Right atrium auricular region (tissue), 2 donors: ENCODE results near the gene PAQR4. TPM values are rescaled to one million over a fixed set of nuclear protein-coding genes. Genes with fewer than 3 reads are reported as not detected.
A peak's percentile ranks its signal among the peaks of the same experiment; 100 is the strongest.

Experiments used
- DNase-seq: peaks from one replicate; pipeline ENCODE4 v3.0.0-alpha.2; 2019; ENCODE audit warnings: low spot score
- H3K27ac ChIP-seq, 2 donors: fragments of 200-600 bp; sonication (generic); 1 replicate in 1 of 2; 2 replicates in 1 of 2; pipeline ENCODE4 v1.5.1; 2016 to 2019
- H3K27me3 ChIP-seq, 2 donors: fragments of 200-600 bp; sonication (generic); one replicate each; pipeline versions ENCODE4 v1.5.1 to v1.6.0; 2017 to 2019
- H3K36me3 ChIP-seq: fragments of 200-600 bp; sonication (generic); one replicate; pipeline ENCODE4 v1.5.1; 2016
- H3K4me1 ChIP-seq, 2 donors: fragments of 200-600 bp; sonication (generic); one replicate each; pipeline versions ENCODE4 v1.5.1 to v1.6.0; 2017 to 2019
- H3K4me3 ChIP-seq, 2 donors: fragments of 200-600 bp; sonication (generic); 1 replicate in 1 of 2; 2 replicates in 1 of 2; pipeline ENCODE4 v1.5.1; 2017 to 2019; ENCODE audit warnings: mild to moderate bottlenecking in 1 of 2, moderate library complexity in 1 of 2
- H3K9me3 ChIP-seq, 2 donors: fragments of 200-600 bp; sonication (generic); one replicate each; pipeline ENCODE4 v1.5.1; 2019
- total RNA-seq, 2 donors: library from RNA; depleted of rRNA; stranded (reverse); fragments of >200 nt; gene quantifications; one replicate each; pipeline ENCODE4 v1.1.0, GENCODE V29; 2016
- TF ChIP-seq, protein P1 (sequence below), 2 donors: fragments of 200-600 bp; sonication (generic); IDR thresholded peaks; one replicate each; pipeline ENCODE4 v1.5.1; 2019; ENCODE audit warnings: antibody characterized with exemption in 2 of 2

Gene PAQR4
- total RNA-seq, 2 donors from 2014 or later: 4.7 to 5.9 TPM

DNA sequence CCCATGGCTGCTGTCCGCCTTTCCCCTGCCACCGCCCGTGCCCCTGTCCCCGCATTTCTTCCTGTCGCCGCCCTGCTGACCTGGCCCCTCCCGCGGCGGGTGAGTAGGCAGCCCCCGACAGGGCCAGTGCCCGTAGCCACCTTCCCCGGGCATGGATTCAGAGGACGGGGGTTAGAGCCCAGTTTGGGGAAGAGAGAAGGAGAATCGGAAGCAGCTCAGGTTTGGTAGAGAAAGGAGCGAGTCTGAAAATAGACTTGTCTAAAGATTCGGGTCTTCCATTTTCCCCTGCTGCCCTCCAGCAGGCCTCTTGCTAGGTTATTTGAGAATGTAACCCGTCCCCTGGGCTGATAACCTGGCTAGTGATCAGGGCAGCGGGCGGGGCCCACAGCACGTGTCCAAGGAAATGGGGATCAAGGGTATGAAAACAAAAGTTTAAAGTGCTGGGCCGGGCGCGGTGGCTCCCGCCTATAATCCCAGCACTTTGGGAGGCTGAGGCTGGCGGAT, 35.7 kb downstream of the PAQR4 start:
- Histone ChIP-seq H3K27ac (peak overlapping the region in 1 of 2 donors; percentile 51), H3K4me3 (peak overlapping the region; percentile 32 to 45)
- TF ChIP-seq, protein P1, sequence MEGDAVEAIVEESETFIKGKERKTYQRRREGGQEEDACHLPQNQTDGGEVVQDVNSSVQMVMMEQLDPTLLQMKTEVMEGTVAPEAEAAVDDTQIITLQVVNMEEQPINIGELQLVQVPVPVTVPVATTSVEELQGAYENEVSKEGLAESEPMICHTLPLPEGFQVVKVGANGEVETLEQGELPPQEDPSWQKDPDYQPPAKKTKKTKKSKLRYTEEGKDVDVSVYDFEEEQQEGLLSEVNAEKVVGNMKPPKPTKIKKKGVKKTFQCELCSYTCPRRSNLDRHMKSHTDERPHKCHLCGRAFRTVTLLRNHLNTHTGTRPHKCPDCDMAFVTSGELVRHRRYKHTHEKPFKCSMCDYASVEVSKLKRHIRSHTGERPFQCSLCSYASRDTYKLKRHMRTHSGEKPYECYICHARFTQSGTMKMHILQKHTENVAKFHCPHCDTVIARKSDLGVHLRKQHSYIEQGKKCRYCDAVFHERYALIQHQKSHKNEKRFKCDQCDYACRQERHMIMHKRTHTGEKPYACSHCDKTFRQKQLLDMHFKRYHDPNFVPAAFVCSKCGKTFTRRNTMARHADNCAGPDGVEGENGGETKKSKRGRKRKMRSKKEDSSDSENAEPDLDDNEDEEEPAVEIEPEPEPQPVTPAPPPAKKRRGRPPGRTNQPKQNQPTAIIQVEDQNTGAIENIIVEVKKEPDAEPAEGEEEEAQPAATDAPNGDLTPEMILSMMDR (IDR thresholded peaks at IDR 0.05): no peak

DNA sequence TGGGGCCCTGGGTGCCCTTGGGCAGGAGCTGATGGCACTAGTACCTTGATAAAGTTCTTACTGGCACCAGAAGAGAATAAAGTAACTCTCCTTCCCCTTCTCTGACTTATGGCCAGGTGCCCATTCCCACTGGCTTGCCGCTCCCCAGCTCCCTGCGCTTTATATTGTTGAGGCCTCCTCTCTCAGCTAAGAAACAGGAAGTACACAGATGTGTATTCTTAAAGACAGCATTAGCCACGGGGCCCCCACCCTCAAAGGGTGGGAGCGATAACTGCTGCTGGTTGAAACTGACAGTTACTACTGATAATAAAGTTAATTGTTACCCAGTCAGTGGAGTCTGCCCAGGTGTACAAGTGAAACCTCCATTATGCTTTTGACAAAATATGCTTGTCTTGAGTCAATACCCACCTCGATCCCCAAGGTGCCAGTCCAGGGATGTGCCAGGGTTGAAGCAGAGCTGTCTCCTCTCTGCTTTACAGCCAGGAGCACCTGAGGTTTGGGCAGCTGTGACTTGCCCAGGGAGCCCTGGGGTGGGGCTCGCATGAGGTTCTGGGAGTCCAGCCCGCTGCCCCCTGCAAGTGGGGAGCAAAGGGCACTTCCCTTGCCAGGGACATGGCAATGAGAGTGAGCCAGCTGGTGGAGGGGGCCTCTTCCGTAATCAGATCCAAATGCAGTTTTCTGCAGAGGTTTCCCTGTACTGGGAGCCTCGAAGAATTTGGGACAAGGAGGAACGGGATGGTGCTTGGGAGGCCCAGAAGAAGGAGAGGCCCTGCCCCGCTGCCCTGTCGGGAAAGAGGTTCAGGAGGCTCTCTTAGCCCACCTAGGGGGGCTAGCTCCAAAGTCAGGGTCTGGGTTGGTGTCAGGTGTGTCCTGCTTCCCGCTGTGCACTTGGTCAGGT, 38.2 kb downstream of the PAQR4 start:
- H3K36me3 ChIP-seq: no peaks in the 10 kb centered on the region
- TF ChIP-seq, protein P1 (IDR thresholded peaks at IDR 0.05): no peak
- H3K27ac ChIP-seq: no peak overlapping the region
- H3K4me3 ChIP-seq: no peak overlapping the region
- H3K4me1 ChIP-seq: peaks cover 0 to 5% of the 10 kb centered on the region in 2 donors
- H3K9me3 ChIP-seq: no peaks in the 10 kb centered on the region
- peaks cover 7 to 16% of the 10 kb centered on the region in 2 donors for H3K27me3 ChIP-seq
- no peak for DNase-seq

More for the DNA sequence above, 35.7 kb downstream of the PAQR4 start:
- Histone ChIP-seq H3K27me3 (peaks cover 0 to 16% of the 10 kb centered on the region in 2 donors), H3K36me3 (no peaks in the 10 kb centered on the region), H3K4me1 (peaks cover 0 to 5% of the 10 kb centered on the region in 2 donors), H3K9me3 (no peaks in the 10 kb centered on the region)
- no peak for DNase-seq

DNA sequence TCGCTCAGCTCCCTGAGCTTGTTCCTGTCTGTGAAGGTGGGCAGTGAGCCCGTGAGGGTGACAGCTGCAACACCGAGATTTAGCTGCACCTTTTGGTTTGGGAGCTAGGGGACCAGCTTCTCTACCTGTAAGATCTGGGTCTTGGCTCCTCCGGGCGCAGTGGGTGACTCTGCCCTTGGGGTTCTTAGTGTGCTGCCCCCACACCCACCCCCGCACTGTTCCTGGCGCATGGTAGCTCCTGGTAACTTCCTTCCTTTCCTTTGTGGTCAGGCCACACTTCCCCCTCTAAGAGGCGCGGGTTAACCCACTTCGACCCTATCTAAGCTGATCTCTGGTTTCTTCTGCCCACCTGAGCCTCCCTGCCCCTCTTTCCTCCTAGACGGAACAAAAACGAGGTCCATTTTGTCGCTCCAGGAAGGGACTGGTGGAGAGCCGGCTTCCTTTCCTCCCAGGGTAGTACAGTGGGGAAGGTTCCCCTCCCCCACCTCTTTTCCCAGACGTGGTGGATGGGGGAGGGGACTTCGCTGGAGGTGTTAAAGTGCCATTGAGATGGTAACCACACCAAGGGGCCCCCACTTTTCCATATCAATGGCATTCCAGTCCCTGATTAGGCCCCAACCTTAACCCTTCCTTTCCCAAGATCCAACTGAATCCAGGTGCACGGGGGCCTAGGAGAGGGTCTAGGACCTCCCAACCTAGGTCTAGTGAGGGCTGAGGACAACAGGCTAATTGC, 39.0 kb downstream of the PAQR4 start:
- TF ChIP-seq, protein P1 (IDR thresholded peaks at IDR 0.05): no peak
- Histone ChIP-seq H3K27me3 (peaks cover 8 to 16% of the 10 kb centered on the region in 2 donors), H3K9me3 (no peaks in the 10 kb centered on the region), H3K36me3 (no peaks in the 10 kb centered on the region), H3K4me1 (peaks cover 0 to 5% of the 10 kb centered on the region in 2 donors), H3K4me3 (no peak overlapping the region), H3K27ac (no peak overlapping the region)
- DNase-seq: no peak

DNA sequence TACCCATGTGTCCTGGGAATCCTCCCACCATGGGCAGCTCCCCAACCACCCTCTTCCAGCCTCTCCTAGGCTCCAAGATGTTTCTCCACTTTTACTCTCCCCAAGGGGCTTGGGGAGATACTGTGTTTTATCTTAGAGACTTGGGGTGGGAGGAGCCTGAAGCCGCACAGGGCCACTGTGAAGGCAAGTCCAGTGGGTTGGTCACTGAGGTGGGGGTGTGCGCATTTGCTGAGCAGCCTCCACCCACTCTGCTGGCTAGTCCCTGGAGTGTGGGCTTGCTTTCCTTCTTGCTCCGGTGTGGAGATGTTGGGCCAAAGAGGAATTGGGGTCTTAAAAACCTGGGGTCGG, 39.5 kb downstream of the PAQR4 start:
- TF ChIP-seq, protein P1 (IDR thresholded peaks at IDR 0.05): no peak
- H3K27me3 ChIP-seq: peaks cover 8 to 16% of the 10 kb centered on the region in 2 donors
- no peaks in the 10 kb centered on the region for H3K36me3 ChIP-seq
- no peak overlapping the region for H3K4me3 ChIP-seq
- peaks cover 0 to 5% of the 10 kb centered on the region in 2 donors for H3K4me1 ChIP-seq
- H3K27ac ChIP-seq: no peak overlapping the region
- no peak for DNase-seq
- H3K9me3 ChIP-seq: no peaks in the 10 kb centered on the region

DNA sequence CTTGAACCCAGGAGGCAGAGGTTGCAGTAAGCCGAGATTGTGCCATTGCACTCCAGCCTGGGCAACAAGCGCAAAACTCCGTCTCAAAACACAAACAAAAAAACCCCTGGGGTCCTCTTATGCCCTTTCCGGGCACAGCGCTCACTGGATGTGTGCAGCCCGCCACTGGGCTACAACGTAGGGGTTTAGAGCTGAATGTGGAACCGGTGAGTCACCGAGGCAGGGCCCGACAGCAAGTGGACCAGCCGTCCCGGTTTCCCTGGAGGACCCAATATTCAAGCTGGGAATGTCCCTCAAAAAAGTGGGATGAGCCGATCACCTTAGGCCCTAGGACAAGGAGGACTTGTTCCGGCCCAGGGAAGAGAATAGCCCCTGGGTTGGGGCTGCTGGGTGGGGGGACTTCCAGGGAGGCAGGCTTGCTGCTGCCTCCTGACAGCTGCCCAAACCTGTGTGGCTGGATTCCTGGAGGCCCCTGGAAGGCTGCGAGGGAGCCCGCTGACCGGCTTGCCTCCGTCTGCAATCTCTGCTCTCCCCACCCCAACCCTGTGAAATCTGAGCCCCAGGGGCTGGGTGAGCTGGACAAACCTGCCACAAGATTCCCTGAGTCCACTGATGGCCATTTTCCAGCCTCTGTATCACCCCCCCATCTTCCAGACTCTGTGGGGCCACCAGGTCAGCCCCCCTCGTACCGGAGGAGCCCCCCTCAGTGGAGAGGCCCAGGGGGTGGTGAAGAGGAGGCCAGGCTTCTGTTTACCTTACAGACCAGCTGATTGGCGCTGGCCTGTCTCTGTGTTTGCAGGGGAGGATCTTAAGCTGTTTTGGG, 40.6 kb downstream of the PAQR4 start:
- H3K4me1 ChIP-seq: peaks cover 0 to 3% of the 10 kb centered on the region in 2 donors
- H3K27me3 ChIP-seq: peaks cover 8 to 16% of the 10 kb centered on the region in 2 donors

More for the DNA sequence above, 40.6 kb downstream of the PAQR4 start:
- TF ChIP-seq, protein P1 (IDR thresholded peaks at IDR 0.05): no peak
- Histone ChIP-seq H3K36me3 (no peaks in the 10 kb centered on the region), H3K27ac (no peak overlapping the region), H3K9me3 (no peaks in the 10 kb centered on the region), H3K4me3 (no peak overlapping the region)
- DNase-seq: no peak
